Astrocyte (in vitro differentiated cells and primary cell): Measurements from ENCODE around the gene IL20.

Experiments used
- EZH2 ChIP-seq: IDR thresholded peaks from 2 replicates; pipeline ENCODE4 v1.6.1; 2012; ENCODE audit warnings: mild to moderate bottlenecking, low read length, inconsistent platforms; ENCODE audit not compliant: insufficient read depth
- TF ChIP-seq, protein P1 (sequence below): IDR thresholded peaks from 2 replicates; pipeline ENCODE4 v1.5.1; 2011; ENCODE audit warnings: low read depth, mild to moderate bottlenecking, inconsistent platforms, low read length, moderate library complexity; ENCODE audit not compliant: insufficient read depth

GRCh38 chr1:206847337-206847834, 18.0 kb upstream of the IL20 start:
- TF ChIP-seq, protein P1, sequence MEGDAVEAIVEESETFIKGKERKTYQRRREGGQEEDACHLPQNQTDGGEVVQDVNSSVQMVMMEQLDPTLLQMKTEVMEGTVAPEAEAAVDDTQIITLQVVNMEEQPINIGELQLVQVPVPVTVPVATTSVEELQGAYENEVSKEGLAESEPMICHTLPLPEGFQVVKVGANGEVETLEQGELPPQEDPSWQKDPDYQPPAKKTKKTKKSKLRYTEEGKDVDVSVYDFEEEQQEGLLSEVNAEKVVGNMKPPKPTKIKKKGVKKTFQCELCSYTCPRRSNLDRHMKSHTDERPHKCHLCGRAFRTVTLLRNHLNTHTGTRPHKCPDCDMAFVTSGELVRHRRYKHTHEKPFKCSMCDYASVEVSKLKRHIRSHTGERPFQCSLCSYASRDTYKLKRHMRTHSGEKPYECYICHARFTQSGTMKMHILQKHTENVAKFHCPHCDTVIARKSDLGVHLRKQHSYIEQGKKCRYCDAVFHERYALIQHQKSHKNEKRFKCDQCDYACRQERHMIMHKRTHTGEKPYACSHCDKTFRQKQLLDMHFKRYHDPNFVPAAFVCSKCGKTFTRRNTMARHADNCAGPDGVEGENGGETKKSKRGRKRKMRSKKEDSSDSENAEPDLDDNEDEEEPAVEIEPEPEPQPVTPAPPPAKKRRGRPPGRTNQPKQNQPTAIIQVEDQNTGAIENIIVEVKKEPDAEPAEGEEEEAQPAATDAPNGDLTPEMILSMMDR: no peak
- TF ChIP-seq EZH2: no peak
